ENCODE measurements around the gene HMX1. TPM values are rescaled to one million over a fixed set of nuclear protein-coding genes. Genes with fewer than 3 reads are reported as not detected.

The HMX1 gene
- total and polyA plus RNA-seq, 2 donors (not counting 3 experiments of a cell fraction or from before 2014, with no cell fraction given) = not detected

DNA sequence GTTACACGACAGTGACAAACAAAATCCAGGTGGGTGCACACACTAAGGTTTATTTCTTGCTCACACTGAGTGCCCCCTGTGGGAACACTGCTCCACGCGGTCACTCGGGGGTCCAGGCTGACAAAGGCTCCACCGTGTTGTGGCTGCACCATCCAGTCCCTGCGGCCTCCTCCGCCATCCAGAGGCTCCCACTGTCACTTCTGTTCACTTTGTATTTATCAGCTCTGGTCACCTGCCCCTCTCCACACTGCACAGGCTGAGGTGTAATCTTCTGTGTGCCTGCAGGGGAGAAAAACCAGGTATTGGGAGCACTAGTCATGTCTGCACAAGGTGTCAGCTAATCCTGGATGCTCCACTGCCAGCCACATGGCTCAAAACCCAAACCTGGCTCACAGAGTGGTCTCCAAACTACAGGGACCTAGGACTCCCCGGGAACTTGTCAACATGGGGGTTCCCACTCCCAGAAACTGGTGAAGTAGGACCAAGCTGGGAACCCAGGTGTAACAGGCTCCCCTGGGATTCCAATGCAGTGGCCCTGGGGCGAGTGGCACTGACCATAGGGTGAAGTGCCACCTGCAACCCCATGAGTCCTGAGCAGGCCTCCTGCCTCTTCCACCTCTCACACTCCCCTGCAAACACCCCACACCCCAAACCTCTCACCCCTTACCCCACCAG is 25.5 kb downstream of the HMX1 start:
- Histone ChIP-seq H3K4me2 (ENCODE audit: insufficient read depth, low read length) (no peak overlapping the region), H3K9me1 (replicated peaks; ENCODE audit: control insufficient read depth, extremely low read depth, insufficient read depth, low read length) (no peaks in the 10 kb centered on the region), H3K27ac (ENCODE audit: insufficient read depth, low read depth, low read length) (no peak overlapping the region), H3K79me2 (ENCODE audit: control insufficient read depth, insufficient read depth, low read length) (no peaks in the 10 kb centered on the region), H2AFZ (ENCODE audit: low read depth, low read length) (no peak overlapping the region), H3K9me3 (replicated peaks; ENCODE audit: control insufficient read depth, insufficient read depth, low read length) (no peaks in the 10 kb centered on the region), H3K9ac (replicated peaks; ENCODE audit: extremely low read depth, insufficient read depth, low read length) (no peak overlapping the region), H3K36me3 (ENCODE audit: control insufficient read depth in 2 of 2, extremely low read depth in 1 of 2, insufficient read depth in 2 of 2, low read length in 2 of 2) (no peaks in the 10 kb centered on the region), H4K20me1 (replicated peaks; ENCODE audit: control insufficient read depth, extremely low read depth, insufficient read depth, low read length) (no peaks in the 10 kb centered on the region), H3K27me3 (ENCODE audit: control insufficient read depth in 2 of 2, insufficient read depth in 2 of 2, low read length in 2 of 2) (no peaks in the 10 kb centered on the region), H3K4me1 (ENCODE audit: control insufficient read depth, extremely low read depth, insufficient read depth, low read length) (no peaks in the 10 kb centered on the region), H3K4me3 (replicated peaks in 1 of 3; ENCODE audit: insufficient read depth in 1 of 3, low read depth in 1 of 3, low read length in 3 of 3) (no peak overlapping the region)
- dilution Hi-C loops (cut with MboI; ENCODE audit: extremely low pct_ligation_motif_present, low sequenced_read_pairs) = no loop called here
- POLR2A ChIA-PET = no interaction called here
- intact Hi-C loops (cut with micrococcal nuclease) = no loop called here
- no peak for TF ChIP-seq JUN (IDR thresholded peaks at IDR 0.05; ENCODE audit: borderline replicate concordance, insufficient read depth, insufficient read length, low read depth)
- TF ChIP-seq GATA2 (IDR thresholded peaks at IDR 0.05; ENCODE audit: insufficient read depth, insufficient read length, low read depth, low read length) = no peak
- TF ChIP-seq POLR2A (IDR thresholded peaks at IDR 0.05; ENCODE audit: low read depth, low read length) = no peak
- TF ChIP-seq FOS (IDR thresholded peaks at IDR 0.05; ENCODE audit: borderline replicate concordance, insufficient read depth, low read length) = no peak
- BruUV-seq (replicated peaks) = no TSS peak
- CTCF ChIA-PET = no interaction called here
- no peak for DNase-seq (ENCODE audit: low read depth, low spot score)
- FAIRE-seq = no peak

DNA sequence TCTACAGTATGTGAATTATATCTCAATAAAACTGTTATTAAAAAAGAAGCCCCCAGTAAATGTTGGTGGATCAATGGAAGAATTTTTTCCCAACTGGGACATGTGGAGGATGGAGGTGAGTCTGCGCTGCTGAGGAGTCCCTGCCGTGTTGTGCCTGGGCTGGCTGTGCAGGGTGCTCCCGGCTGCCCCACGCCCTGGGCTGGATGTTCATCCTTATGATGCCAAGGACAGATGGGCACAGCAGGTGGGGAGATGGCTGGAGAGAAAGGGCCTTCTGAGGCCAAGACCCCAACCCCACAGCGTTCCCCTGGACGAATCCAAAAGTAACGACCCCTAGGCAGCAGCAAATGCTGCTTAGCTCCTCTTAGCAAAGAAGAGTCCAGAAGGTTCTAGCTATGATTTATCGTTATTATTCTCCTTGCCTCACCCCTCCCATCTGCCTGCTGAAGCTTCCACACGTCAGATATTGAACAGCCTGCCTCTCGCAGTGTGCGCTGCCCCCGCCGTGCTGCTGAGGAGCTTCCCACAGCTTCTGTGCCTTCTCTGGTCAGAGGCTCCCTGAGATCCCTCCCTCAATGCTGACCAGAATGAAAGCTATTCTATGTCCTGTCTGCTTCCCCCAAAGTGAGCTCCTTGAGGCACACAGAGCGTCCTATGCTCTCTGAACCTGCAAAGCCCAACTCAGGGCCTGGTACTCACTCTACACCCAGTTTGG is 26.5 kb downstream of the HMX1 start:
- Histone ChIP-seq H3K79me2 (ENCODE audit: control insufficient read depth, insufficient read depth, low read length) (no peaks in the 10 kb centered on the region), H3K9ac (replicated peaks; ENCODE audit: extremely low read depth, insufficient read depth, low read length) (no peak overlapping the region), H4K20me1 (replicated peaks; ENCODE audit: control insufficient read depth, extremely low read depth, insufficient read depth, low read length) (no peaks in the 10 kb centered on the region), H3K9me1 (replicated peaks; ENCODE audit: control insufficient read depth, extremely low read depth, insufficient read depth, low read length) (no peaks in the 10 kb centered on the region), H3K27ac (ENCODE audit: insufficient read depth, low read depth, low read length) (no peak overlapping the region), H3K4me1 (ENCODE audit: control insufficient read depth, extremely low read depth, insufficient read depth, low read length) (no peaks in the 10 kb centered on the region), H2AFZ (ENCODE audit: low read depth, low read length) (no peak overlapping the region), H3K27me3 (ENCODE audit: control insufficient read depth in 2 of 2, insufficient read depth in 2 of 2, low read length in 2 of 2) (no peaks in the 10 kb centered on the region), H3K36me3 (ENCODE audit: control insufficient read depth in 2 of 2, extremely low read depth in 1 of 2, insufficient read depth in 2 of 2, low read length in 2 of 2) (no peaks in the 10 kb centered on the region), H3K4me3 (replicated peaks in 1 of 3; ENCODE audit: insufficient read depth in 1 of 3, low read depth in 1 of 3, low read length in 3 of 3) (no peak overlapping the region), H3K9me3 (replicated peaks; ENCODE audit: control insufficient read depth, insufficient read depth, low read length) (no peaks in the 10 kb centered on the region), H3K4me2 (ENCODE audit: insufficient read depth, low read length) (no peak overlapping the region)
- intact Hi-C loops (cut with micrococcal nuclease) = no loop called here
- BruUV-seq (replicated peaks) = no TSS peak
- DNase-seq (ENCODE audit: low read depth, low spot score) (no peak), FAIRE-seq (no peak)
- CTCF ChIA-PET = no interaction called here
- POLR2A ChIA-PET = no interaction called here
- dilution Hi-C loops (cut with MboI; ENCODE audit: extremely low pct_ligation_motif_present, low sequenced_read_pairs) = no loop called here
- TF ChIP-seq GATA2 (IDR thresholded peaks at IDR 0.05; ENCODE audit: insufficient read depth, insufficient read length, low read depth, low read length) (no peak), EZH2 (IDR thresholded peaks at IDR 0.05; ENCODE audit: borderline replicate concordance, low read depth, low read length, severe bottlenecking) (no peak), MYC (IDR thresholded peaks at IDR 0.05; ENCODE audit: low read depth, low read length) (no peak), POLR2A (IDR thresholded peaks at IDR 0.05; ENCODE audit: low read depth, low read length) (no peak), POLR2AphosphoS5 (IDR thresholded peaks at IDR 0.05; ENCODE audit: insufficient read depth, low read depth, low read length) (no peak), FOS (IDR thresholded peaks at IDR 0.05; ENCODE audit: borderline replicate concordance, insufficient read depth, low read length) (no peak), JUN (IDR thresholded peaks at IDR 0.05; ENCODE audit: borderline replicate concordance, insufficient read depth, insufficient read length, low read depth) (no peak)
- TF ChIP-seq, protein P1, sequence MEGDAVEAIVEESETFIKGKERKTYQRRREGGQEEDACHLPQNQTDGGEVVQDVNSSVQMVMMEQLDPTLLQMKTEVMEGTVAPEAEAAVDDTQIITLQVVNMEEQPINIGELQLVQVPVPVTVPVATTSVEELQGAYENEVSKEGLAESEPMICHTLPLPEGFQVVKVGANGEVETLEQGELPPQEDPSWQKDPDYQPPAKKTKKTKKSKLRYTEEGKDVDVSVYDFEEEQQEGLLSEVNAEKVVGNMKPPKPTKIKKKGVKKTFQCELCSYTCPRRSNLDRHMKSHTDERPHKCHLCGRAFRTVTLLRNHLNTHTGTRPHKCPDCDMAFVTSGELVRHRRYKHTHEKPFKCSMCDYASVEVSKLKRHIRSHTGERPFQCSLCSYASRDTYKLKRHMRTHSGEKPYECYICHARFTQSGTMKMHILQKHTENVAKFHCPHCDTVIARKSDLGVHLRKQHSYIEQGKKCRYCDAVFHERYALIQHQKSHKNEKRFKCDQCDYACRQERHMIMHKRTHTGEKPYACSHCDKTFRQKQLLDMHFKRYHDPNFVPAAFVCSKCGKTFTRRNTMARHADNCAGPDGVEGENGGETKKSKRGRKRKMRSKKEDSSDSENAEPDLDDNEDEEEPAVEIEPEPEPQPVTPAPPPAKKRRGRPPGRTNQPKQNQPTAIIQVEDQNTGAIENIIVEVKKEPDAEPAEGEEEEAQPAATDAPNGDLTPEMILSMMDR (IDR thresholded peaks at IDR 0.05; ENCODE audit: extremely low read depth in 1 of 2, insufficient read depth in 1 of 2, low read depth in 1 of 2, low read length in 2 of 2) = no peak
- TF ChIP-seq, protein P2, sequence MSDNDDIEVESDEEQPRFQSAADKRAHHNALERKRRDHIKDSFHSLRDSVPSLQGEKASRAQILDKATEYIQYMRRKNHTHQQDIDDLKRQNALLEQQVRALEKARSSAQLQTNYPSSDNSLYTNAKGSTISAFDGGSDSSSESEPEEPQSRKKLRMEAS (IDR thresholded peaks at IDR 0.05; ENCODE audit: insufficient read depth, insufficient read length) = no peak
